Suppressor macrophage treated with lipopolysaccharide for 4 hours (primary cell): ENCODE results near the gene SLC16A12.

Experiments used
- DNase-seq: peaks from one replicate; pipeline ENCODE4 v3.0.0-alpha.2; 2020

SLC16A12 gene

DNA sequence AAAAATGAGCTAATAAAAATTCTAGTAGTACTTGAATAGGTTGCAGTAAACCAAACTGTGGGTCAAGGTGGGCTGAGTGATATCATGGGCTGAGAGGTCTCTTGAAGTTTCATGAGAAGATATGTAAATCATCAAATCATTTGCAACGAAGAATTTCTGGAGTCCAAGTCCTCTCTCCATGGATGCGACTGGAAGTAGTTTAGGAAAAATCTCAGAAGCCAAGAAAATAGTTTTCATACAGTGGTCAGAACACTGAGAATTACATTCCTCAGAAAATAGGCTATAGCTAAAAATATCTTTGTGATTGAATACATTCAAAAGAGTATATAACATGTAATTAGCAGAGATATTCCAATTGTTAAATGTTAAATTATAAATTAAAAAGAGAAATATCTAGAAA, 146.6 kb downstream of the SLC16A12 start:
- no peak for DNase-seq

DNA sequence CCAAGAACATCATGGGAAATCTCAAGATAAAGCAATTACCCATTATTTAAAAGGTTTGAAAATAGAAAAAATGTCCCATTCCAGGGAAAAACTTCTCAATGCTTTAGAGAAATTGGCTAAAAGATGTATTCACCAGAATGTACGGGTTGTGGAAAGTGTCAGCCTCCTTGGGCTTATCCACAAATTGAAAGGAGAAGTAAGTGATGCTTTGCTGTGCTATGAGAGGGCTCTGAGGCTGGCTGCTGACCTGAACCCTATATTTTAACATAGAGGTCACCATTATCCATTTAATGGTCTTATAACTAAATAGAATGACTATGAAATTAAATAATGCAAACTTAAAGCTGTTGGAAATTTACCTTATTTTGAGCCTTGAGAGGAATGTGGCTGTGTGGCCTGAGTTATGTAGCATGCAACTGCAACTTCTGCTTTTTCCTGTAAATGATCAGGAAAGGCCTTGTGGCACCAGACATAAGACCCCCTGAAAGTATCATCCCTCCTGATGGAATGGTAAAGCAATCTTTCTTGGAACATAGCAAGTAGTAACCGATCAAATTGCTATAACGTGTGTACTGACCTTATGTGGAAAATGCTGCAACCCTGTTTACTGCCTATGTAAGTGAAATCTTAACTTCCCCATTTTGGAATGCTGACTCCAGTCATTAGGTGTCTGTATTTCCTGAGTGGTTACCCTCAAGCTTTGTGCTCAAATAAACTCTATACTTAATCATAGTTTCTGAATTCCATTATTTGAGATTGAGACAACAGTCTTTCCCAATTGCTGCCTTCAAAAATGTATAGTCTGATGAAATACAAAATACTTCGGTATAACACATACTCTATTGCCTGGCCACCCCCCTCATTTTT, 150.7 kb downstream of the SLC16A12 start:
- DNase-seq, result peak; percentile 92

DNA sequence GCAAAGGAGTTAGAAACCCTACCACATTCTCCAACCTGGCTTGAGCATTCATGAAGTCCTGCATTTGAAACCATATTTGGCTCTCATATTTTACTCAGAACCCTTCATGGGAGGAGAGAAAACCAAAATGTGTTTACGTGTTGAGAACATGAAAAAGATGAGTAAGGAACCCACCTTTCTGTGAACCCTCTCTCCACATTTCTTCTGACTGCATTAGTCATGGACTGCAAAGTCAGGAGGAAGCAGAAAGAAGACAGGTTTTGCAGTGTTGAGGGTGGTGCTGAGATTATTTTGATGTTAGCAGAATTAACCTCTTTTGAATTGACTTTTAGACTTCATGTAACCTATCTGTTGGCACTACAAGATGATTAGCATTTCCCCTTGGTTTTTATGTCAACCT, 152.6 kb downstream of the SLC16A12 start:
- DNase-seq, result no peak
